MM.1S (cell line): ENCODE results near the gene PSEN1.

Source experiments
- DNase-seq: peaks from one replicate; pipeline ENCODE4 v3.0.0-alpha.2; 2015
- H2AFZ ChIP-seq: fragments of 300-600 bp; sonication (generic); 2 replicates; pipeline ENCODE4 v1.6.0; 2016; ENCODE audit warnings: antibody characterized with exemption, low read length
- H3F3A ChIP-seq: fragments of 300-600 bp; sonication (generic); 2 replicates; pipeline ENCODE4 v1.6.1; 2016; ENCODE audit warnings: mild to moderate bottlenecking, antibody characterized with exemption, low read length, moderate library complexity, mixed read lengths; ENCODE audit not compliant: insufficient read depth
- H3K27ac ChIP-seq: fragments of 300-600 bp; sonication (generic); 2 replicates; pipeline ENCODE4 v1.5.1; 2016; ENCODE audit warnings: mild to moderate bottlenecking, low read length
- H3K27me3 ChIP-seq: fragments of 300-600 bp; sonication (generic); replicated peaks from 2 replicates; pipeline ENCODE4 v1.6.0; 2016; ENCODE audit warnings: low read length; ENCODE audit not compliant: insufficient read depth
- H3K36me3 ChIP-seq: fragments of 300-600 bp; sonication (generic); replicated peaks from 2 replicates; pipeline ENCODE4 v1.6.1; 2016; ENCODE audit warnings: mild to moderate bottlenecking, low read length, mixed read lengths; ENCODE audit not compliant: insufficient read depth
- H3K4me1 ChIP-seq: fragments of 300-600 bp; sonication (generic); 2 replicates; pipeline ENCODE4 v1.6.1; 2016; ENCODE audit warnings: low read length, mixed read lengths
- H3K4me2 ChIP-seq: fragments of 300-600 bp; sonication (generic); 2 replicates; pipeline ENCODE4 v1.6.0; 2016; ENCODE audit warnings: low read depth, low read length
- H3K4me3 ChIP-seq: fragments of 300-600 bp; sonication (generic); 2 replicates; pipeline ENCODE4 v1.5.1; 2016; ENCODE audit warnings: low read length, mixed read lengths
- H3K79me2 ChIP-seq: fragments of 300-600 bp; sonication (generic); 2 replicates; pipeline ENCODE4 v1.6.1; 2016; ENCODE audit warnings: mixed run types, low read length, mixed read lengths
- H3K9ac ChIP-seq: fragments of 300-600 bp; sonication (generic); 2 replicates; pipeline ENCODE4 v1.6.1; 2016; ENCODE audit warnings: low read length, mixed read lengths
- H3K9me2 ChIP-seq: fragments of 300-600 bp; sonication (generic); replicated peaks from 2 replicates; pipeline ENCODE4 v1.6.1; 2016; ENCODE audit warnings: mild to moderate bottlenecking, low read length, mixed read lengths; ENCODE audit not compliant: insufficient read depth
- H3K9me3 ChIP-seq: fragments of 300-600 bp; sonication (generic); replicated peaks from 2 replicates; pipeline ENCODE4 v1.6.1; 2016; ENCODE audit warnings: mild to moderate bottlenecking, low read length, mixed read lengths; ENCODE audit not compliant: insufficient read depth
- H4K20me1 ChIP-seq: fragments of 300-600 bp; sonication (generic); 2 replicates; pipeline ENCODE4 v1.6.1; 2016; ENCODE audit warnings: mild to moderate bottlenecking, low read length, moderate library complexity, mixed read lengths; ENCODE audit not compliant: insufficient read depth
- CTCF ChIP-seq: fragments of 300-600 bp; sonication (generic); IDR thresholded peaks from 2 replicates; pipeline ENCODE4 v1.5.1; 2016; ENCODE audit warnings: antibody characterized with exemption, low read length, mixed read lengths
- EZH2 ChIP-seq: fragments of 300-600 bp; sonication (generic); optimal IDR thresholded peaks from 2 replicates; pipeline ENCODE3; 2017; ENCODE audit warnings: low read depth, mild to moderate bottlenecking, antibody characterized with exemption, low read length, mixed read lengths
- EZH2phosphoT487 ChIP-seq: fragments of 300-600 bp; sonication (generic); IDR thresholded peaks from 2 replicates; pipeline ENCODE4 v1.6.1; 2018; ENCODE audit warnings: antibody characterized with exemption, low read length

The PSEN1 gene

GRCh38 chr14:73136085-73136386 lies 271 bp upstream of the PSEN1 start:
- peaks cover 2% of the 10 kb centered on the region; the same call in 1 of the 2 replicates for H3F3A ChIP-seq
- peak overlapping the region; percentile 96; the same call in 1 of the 2 replicates for H3K27ac ChIP-seq
- no peaks in the 10 kb centered on the region for H3K9me3 ChIP-seq
- H3K9ac ChIP-seq: peak overlapping the region; percentile 85; the same call in 1 of the 2 replicates
- peaks cover 33% of the 10 kb centered on the region for H3K79me2 ChIP-seq
- H4K20me1 ChIP-seq: no peaks in the 10 kb centered on the region
- H3K4me3 ChIP-seq: peak overlapping the region; percentile 91
- peaks cover 2% of the 10 kb centered on the region; the same call in 1 of the 2 replicates for H3K4me1 ChIP-seq
- no peaks in the 10 kb centered on the region for H3K27me3 ChIP-seq
- no peak for DNase-seq
- no peak for TF ChIP-seq CTCF
- TF ChIP-seq EZH2: no peak
- TF ChIP-seq EZH2phosphoT487: no peak
- no peaks in the 10 kb centered on the region for H3K9me2 ChIP-seq
- no peaks in the 10 kb centered on the region for H3K36me3 ChIP-seq
- peak overlapping the region; percentile 77 for H2AFZ ChIP-seq
- peak overlapping the region; percentile 74; the same call in 1 of the 2 replicates for H3K4me2 ChIP-seq

- Histone ChIP-seq H2AFZ (no peak overlapping the region), H3K9ac (no peak overlapping the region), H3K4me1 (peaks cover 15% of the 10 kb centered on the region), H4K20me1 (no peaks in the 10 kb centered on the region), H3K27me3 (no peaks in the 10 kb centered on the region), H3K36me3 (no peaks in the 10 kb centered on the region), H3K9me3 (no peaks in the 10 kb centered on the region), H3K79me2 (peaks cover 65% of the 10 kb centered on the region), H3K4me3 (no peak overlapping the region), H3K4me2 (no peak overlapping the region), H3K27ac (no peak overlapping the region), H3K9me2 (no peaks in the 10 kb centered on the region), H3F3A (peaks cover 15% of the 10 kb centered on the region)
- no peak for DNase-seq
- TF ChIP-seq EZH2 (no peak), EZH2phosphoT487 (no peak), CTCF (no peak)
These were observed 4.6 kb downstream of the PSEN1 start for GRCh38 chr14:73140811-73141323.

- H3K4me2 ChIP-seq: peak overlapping the region; percentile 47
- H3K9ac ChIP-seq: no peak overlapping the region; the same call in 1 of the 2 replicates
- H2AFZ ChIP-seq: no peak overlapping the region
- H3K4me1 ChIP-seq: peaks cover 15% of the 10 kb centered on the region
- peak; percentile 70 for DNase-seq
- TF ChIP-seq EZH2phosphoT487 (no peak), CTCF (no peak), EZH2 (no peak)
- no peaks in the 10 kb centered on the region for H3K9me2 ChIP-seq
- peaks cover 15% of the 10 kb centered on the region for H3F3A ChIP-seq
- no peaks in the 10 kb centered on the region for H4K20me1 ChIP-seq
- H3K36me3 ChIP-seq: no peaks in the 10 kb centered on the region
- peak overlapping the region; percentile 67; the same call in 1 of the 2 replicates for H3K27ac ChIP-seq
- peaks cover 69% of the 10 kb centered on the region for H3K79me2 ChIP-seq
- no peaks in the 10 kb centered on the region for H3K9me3 ChIP-seq
- no peaks in the 10 kb centered on the region for H3K27me3 ChIP-seq
- H3K4me3 ChIP-seq: no peak overlapping the region
These were observed 5.9 kb downstream of the PSEN1 start for GRCh38 chr14:73142216-73142615.
